ENCODE measurements around the gene MANSC1. TPM values are rescaled to one million over a fixed set of nuclear protein-coding genes. Genes with fewer than 3 reads are reported as not detected.

The MANSC1 gene
- total RNA-seq, 6 experiments from 2014 or later, result 8.1 to 13.8 (median 8.8) TPM

DNA sequence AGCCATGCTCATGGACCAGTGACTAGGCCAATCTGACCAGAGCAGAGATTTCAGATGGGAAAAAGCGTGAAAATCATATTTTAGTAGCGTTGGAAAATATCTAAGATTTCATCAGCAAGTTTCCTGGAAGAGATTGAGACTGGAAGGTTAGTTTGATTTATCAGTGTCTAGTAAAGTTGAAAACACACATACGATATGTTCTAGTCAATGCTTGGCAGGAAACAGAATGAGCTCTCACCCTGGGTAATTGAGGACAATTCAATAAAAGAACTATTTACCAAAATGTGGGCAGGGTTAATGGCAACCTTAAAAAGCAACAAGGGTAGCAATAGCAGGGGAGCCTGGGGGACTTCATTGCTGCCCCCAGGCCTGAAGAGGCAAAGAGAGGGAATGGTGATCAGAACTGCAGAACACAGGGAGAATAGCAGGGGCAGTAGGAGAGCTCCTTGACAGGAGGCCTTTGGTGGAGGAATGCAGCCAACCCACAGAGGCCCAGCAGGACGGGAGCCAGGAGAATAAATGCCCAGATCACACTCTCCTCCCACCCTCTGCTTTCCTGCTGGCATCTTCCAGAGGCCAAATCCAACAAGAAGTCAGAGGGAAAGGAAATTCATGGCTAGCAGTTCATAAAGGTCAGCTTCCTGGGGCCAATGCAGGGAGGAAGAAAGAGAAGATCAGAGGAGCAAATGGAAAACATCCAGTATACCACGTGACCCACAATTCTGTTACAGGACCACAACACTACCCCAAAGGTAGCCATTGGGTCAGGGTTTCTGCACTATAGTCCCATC, 55.6 kb downstream of the MANSC1 start:
- intact Hi-C loops (cut with DNase I), result no loop called here
- H3K27ac ChIP-seq, result peak overlapping the region; percentile 81 to 96 (median 91)
- peak in 2 of 3 donors; percentile 61 to 71 for DNase-seq
- peak overlapping the region in 2 of 3 donors; percentile 28 to 31 for H3K4me3 ChIP-seq
- ATAC-seq, result peak; percentile 80 to 86 (median 82)
- TF ChIP-seq POLR2A (IDR thresholded peaks at IDR 0.05), result peak; percentile 36
- TF ChIP-seq, protein P1, sequence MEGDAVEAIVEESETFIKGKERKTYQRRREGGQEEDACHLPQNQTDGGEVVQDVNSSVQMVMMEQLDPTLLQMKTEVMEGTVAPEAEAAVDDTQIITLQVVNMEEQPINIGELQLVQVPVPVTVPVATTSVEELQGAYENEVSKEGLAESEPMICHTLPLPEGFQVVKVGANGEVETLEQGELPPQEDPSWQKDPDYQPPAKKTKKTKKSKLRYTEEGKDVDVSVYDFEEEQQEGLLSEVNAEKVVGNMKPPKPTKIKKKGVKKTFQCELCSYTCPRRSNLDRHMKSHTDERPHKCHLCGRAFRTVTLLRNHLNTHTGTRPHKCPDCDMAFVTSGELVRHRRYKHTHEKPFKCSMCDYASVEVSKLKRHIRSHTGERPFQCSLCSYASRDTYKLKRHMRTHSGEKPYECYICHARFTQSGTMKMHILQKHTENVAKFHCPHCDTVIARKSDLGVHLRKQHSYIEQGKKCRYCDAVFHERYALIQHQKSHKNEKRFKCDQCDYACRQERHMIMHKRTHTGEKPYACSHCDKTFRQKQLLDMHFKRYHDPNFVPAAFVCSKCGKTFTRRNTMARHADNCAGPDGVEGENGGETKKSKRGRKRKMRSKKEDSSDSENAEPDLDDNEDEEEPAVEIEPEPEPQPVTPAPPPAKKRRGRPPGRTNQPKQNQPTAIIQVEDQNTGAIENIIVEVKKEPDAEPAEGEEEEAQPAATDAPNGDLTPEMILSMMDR (IDR thresholded peaks at IDR 0.05), result no peak
- H3K27me3 ChIP-seq, result no peaks in the 10 kb centered on the region
- 36% methylated on average over 4 of the region's 5 CpGs for WGBS (ENCODE audit: insufficient coverage, low coverage, low lambda C conversion rate, missing lambda C conversion rate)
- peaks cover 0 to 26% (median 7%) of the 10 kb centered on the region in 4 donors for H3K4me1 ChIP-seq
- no peaks in the 10 kb centered on the region for H3K9me3 ChIP-seq
- no peaks in the 10 kb centered on the region for H3K36me3 ChIP-seq

DNA sequence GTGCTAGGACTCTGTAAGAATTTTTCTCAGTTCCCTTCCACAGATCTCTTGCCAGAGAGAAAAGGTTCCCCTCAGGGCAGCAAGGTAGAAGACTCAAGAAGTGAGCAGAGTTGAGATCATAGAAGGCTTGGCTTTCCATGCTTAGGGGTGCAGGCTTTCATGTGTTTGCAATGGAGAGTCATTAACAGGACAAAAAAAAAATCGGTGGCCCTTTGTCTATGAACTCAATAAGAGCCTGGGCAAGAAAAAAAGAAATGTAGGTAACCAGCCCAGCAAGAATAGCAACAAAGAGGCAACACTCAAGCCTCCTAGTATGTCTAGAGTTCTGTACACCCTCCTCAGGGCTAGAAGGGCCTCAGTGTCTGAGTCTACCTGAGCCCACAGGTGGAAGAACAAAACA, 59.8 kb downstream of the MANSC1 start:
- Histone ChIP-seq H3K4me3 (no peak overlapping the region), H3K9me3 (no peaks in the 10 kb centered on the region), H3K27ac (no peak overlapping the region), H3K36me3 (no peaks in the 10 kb centered on the region), H3K27me3 (no peaks in the 10 kb centered on the region), H3K4me1 (peaks cover 0 to 21% (median 4%) of the 10 kb centered on the region in 4 donors)
- ATAC-seq (no peak), DNase-seq (no peak)
- TF ChIP-seq POLR2A (IDR thresholded peaks at IDR 0.05), result no peak
- TF ChIP-seq, protein P1 (IDR thresholded peaks at IDR 0.05), result no peak
- intact Hi-C loops (cut with DNase I), result no loop called here
- 67% methylated on average over 1 of the region's 1 CpG for WGBS (ENCODE audit: insufficient coverage, low coverage, low lambda C conversion rate, missing lambda C conversion rate)

DNA sequence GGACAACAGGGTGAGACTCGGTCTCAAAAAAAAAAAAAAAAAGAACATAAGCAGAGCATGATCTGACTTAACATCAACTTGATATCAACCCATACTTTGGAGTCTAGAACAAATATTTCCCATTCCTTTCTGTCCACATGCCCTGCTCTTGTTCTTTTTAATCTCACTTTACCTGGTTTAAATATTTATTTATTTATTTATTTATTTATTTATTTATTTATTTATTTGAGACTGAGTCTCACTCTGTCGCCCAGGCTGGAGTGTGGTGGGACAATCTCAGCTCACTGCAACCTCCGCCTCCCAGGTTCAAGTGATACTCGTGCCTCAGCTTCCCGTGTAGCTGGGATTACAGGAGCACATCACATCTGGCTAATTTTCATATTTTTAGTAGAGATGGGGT, 63.6 kb downstream of the MANSC1 start:
- ATAC-seq, result no peak
- intact Hi-C loops (cut with DNase I), result no loop called here

DNA sequence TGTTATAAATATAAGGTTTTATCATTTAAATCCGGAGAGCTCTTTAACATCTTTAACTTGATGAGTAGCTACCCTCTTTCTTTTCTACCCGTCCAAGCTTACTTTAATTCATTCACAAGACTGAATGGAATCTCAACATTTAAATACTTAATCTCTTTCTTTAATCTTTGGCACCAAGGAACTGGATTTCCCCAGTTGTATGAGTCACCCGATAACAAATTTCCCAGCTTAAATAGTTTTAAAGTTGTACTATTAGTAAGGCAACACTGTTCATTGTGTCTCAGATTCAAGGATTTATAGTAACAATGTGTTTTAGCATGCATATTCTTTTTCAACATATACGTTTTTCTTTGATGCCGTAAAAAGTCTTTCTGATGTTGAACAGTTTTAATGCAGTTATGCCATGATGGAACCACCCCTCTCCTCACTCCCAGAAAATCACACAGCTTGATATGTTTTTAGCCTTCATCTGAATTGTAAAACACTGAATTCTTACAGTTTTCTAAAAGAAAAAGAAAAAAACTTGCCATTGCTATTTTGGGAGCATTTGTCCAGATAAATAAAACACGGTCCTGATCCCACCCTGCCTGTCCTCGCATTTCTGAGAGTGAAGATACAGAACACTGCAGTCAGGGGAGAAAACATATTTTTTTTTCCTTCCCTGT, 67.1 kb downstream of the MANSC1 start:
- DNase-seq (no peak), ATAC-seq (peak in 1 of 4 donors; percentile 89)
- Histone ChIP-seq H3K27me3 (no peaks in the 10 kb centered on the region), H3K4me1 (no peaks in the 10 kb centered on the region), H3K9me3 (no peaks in the 10 kb centered on the region), H3K27ac (no peak overlapping the region), H3K4me3 (no peak overlapping the region), H3K36me3 (no peaks in the 10 kb centered on the region)
- intact Hi-C loops (cut with DNase I), result no loop called here
- no peak for TF ChIP-seq POLR2A (IDR thresholded peaks at IDR 0.05)
- TF ChIP-seq, protein P1 (IDR thresholded peaks at IDR 0.05), result no peak
- 62% methylated on average over 7 of the region's 7 CpGs for WGBS (ENCODE audit: insufficient coverage, low coverage, low lambda C conversion rate, missing lambda C conversion rate)

More for the DNA sequence above, 63.6 kb downstream of the MANSC1 start:
- H3K9me3 ChIP-seq, result no peaks in the 10 kb centered on the region
- WGBS (ENCODE audit: insufficient coverage, low coverage, low lambda C conversion rate, missing lambda C conversion rate), result 86% methylated on average over 5 of the region's 5 CpGs
- DNase-seq, result no peak
- no peak overlapping the region for H3K4me3 ChIP-seq
- H3K36me3 ChIP-seq, result no peaks in the 10 kb centered on the region
- TF ChIP-seq, protein P1 (IDR thresholded peaks at IDR 0.05), result no peak
- TF ChIP-seq POLR2A (IDR thresholded peaks at IDR 0.05), result no peak
- H3K27ac ChIP-seq, result no peak overlapping the region
- H3K27me3 ChIP-seq, result no peaks in the 10 kb centered on the region
- no peaks in the 10 kb centered on the region for H3K4me1 ChIP-seq
